ENCODE results near the gene PARN.
A peak's percentile ranks its signal among the peaks of the same experiment; 100 is the strongest.
"Not testable (repeated sequence)": the region's sequence is repeated elsewhere in the genome, so short reads cannot be mapped to it uniquely, and the experiment has no call there.

Gene PARN

DNA sequence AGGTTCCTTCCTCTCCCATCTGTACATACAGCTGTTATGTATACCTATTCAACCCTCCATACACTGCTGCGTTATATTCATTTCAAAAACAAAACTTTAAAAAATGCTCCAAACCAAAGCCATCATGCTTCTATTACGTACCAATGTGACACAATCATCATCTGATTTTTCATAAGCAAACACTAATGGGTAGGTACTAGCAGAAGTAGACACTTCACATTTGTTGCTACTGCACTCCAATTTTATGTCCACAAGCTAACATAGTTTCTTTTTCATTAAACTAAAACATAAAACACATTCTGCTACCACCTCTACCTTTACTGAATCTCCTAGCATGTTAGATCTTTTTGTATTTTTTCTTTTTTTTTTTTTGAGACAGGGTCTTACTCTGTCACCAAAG, 57.5 kb downstream of the PARN start:
- DNase-seq: no peak

GRCh38 chr16:14569213-14569612, 60.8 kb downstream of the PARN start:
- DNase-seq: no peak

DNA sequence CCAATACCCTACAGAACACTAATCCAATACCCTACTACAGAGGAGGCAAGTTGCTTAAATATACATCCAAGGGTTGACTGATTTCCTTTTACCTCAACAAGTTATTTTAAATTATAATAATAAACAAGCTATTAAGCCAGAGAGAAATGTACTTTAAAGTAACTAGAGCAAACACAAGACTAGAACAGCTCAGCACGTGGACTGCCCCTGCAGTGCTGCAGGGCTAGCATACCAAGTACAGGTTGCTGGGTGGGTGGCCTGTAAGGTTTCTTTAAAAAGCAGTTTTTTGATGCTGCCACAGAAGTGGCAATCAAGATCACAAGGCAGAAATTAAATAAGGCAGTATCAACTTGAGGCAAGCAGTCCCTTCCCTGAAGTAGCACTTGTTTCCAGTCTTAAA, 63.5 kb downstream of the PARN start:
- DNase-seq: no peak

DNA sequence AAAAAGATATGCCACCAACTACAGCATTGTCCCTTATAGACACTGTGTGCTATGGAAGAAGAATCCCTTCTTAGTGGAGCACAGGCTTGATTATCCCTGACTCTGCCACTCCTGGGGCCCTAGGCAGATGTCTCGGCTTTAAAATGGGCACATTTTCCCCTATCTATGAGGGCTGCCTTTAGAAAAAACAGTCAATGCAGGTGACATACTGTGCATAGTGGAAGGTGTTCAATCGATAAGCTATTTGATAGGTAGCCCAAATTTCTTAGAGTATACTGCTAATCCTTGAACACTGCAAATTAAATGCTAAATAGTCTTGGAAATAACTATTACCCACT, 64.4 kb downstream of the PARN start:
- no peak for DNase-seq

GRCh38 chr16:14564861-14565687, 65.0 kb downstream of the PARN start:
- DNase-seq: peak; percentile 38

DNA sequence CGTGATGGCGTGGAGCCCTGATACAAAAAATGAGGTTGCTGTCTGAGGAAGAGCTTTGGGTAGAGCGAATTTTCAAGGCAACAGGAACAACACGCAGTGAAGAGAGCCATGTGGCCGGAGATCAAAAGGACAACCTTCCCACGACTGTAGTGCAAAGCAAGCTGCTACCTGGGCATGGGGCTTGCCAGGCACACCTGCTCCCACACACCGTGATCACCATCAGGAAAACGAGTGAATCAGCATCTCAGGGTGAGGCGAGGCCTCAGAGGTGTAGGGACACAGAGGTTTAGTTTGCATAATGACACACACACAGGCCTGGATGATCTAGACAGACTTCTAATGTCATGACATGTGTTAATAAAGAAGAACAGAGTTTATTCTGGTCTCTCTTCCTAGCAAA, 65.7 kb downstream of the PARN start:
- DNase-seq: no peak

DNA sequence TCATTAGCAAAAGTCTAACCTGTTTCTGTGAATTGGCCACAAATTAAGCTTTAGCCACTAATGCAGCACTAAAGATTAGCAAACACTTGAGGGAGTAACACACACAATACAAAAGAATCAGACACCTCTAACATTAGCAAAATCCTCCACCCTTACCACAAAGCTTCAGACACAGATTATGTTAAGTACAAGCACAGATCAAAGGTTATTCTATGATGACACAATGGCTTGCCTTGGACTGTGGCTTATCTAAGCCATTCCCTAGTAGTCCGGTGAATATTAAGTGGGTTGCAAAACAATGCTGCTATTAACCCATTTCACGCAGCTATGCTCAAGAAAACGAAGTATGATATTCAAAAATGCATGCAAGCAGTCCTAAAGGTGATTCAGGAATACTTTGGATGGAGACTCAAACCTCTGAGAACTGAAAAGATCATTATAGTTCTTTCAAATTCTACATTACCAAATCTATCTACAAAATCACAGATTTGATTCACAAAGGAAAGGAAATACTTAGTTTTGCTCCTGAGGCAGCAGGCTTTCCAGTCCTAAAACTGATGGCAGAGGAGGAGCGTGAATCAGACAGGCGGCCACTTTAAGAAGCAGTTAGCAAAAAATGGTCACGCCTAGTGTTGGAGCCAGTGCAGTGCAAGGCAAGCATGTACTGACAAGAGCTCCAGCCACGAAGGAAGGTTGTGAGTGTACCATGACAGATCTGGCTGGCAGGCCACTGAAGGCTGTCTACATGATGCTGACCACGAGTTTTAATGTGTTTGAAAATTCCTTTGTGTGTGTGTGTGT, 67.2 kb downstream of the PARN start:
- DNase-seq: no peak

DNA sequence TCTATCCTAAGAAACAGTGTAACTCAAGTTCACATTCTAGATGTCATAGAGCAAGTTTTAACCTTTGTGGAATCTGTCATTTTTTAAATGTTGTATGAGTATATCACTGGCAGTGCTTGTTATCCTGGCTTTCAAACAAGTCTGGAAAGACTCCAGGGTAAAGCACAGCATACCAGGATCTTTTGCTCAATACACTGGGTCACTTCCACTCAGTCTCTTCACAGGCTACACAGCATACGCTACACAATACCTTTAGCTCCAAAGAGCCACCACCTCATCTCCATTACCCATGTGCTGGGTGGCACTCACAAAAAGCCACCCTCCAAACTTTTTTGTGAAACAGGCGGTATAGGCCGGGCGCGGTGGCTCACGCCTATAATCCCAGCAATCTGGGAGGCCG, 69.5 kb downstream of the PARN start:
- DNase-seq: no peak

DNA sequence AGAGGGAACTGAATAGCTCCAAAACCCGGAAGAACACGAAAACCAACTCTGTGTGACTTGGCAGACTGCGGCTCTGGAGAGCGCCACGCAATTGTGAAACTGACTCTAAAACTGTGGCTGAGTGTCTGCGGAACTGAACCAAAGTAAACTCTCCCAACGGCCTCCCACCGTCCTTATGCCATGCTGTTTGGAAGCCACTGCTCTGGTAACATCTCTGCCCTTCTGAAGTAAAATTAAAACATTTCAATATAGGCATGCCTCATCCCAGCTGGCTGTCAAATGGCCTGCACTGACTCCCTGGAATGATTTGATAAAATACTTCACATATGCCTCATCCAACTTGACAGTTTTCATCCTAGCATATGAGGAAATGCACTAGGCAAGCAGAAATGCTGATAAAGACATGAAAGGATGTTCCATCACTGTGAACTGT, 70.2 kb downstream of the PARN start:
- no peak for DNase-seq

DNA sequence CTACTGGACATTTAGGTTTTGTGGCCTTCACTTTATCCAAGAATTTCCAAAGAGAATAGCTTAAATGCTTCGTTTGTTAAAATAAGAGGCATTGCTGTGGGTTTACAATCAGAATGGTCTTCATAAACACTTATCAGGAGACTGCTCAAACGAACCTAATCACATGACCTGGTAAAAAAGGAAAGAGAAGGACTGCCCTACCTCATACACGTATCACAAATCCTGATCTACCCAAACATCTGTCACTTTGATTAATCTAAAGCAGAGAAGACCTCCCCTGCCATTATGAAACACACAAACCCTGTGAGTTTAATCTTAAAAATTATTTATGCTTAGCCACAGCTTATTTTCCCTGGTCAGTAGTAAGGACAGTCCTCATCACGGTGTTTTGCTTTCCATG, 76.6 kb downstream of the PARN start:
- DNase-seq: no peak

GRCh38 chr16:14549789-14550153, 80.3 kb downstream of the PARN start:
- peak; percentile 44 for DNase-seq

DNA sequence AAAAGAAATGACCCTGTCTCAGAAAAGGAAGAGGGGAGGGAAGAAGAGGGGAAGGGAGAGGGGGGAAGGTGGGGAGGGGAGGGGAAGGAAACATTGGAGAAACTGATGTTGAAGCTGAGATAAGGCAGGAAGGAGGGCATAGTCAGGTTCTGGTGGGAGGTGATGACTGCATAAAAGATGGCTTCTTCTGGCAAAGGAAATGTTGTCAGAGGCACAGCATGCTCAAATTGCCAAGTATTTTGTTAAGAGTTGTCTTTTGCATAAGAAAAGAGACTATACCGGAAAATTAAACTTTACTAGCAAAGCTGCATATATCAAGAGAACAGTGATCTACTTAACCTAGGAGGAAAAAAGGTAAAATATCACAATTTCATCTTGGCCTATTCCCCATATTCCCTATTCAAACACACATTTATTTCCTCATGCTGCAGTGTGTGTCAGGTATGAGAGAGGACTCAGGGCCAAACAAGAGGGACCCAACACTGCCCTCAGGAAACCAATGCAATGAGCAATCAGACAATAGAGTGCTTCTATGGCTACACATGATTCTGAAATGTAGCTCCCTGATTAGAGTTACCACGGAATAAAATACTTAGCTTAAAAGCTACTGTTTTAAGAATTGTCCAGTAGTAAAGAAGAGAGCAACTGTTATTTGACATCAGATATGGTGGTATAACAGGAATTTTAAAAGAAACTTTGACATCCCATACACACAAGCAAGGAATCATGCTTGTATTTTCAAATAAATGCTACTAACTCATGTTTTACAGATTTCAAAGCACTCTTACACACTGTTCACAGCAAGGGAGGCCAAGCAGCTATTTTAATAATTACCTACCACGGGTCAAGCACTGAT, 80.9 kb downstream of the PARN start:
- no peak for DNase-seq

- peak; percentile 28 for DNase-seq
Observed at GRCh38 chr16:14545346-14545884, 84.6 kb downstream of the PARN start.

- DNase-seq: not testable (repeated sequence)
Observed at GRCh38 chr16:14544846-14545245, 85.2 kb downstream of the PARN start.

DNA sequence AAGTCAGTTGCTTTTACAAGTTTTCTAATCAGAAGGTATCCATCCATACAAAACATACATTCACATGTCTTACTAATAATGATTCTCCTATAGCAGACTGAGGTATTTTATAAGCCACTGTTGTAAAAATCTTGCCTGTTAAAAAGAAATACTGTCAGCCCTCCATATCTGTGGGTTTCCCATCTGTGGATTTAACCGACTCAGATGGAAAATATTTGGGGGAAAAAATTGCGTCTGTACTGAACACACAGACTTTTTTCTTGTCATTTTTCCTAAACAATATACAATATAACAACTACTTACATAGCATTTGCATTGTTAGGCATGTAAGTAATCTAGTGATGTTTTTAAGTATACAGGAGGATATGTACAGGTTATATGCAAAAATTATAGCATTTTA, 90.4 kb downstream of the PARN start:
- DNase-seq: no peak

DNA sequence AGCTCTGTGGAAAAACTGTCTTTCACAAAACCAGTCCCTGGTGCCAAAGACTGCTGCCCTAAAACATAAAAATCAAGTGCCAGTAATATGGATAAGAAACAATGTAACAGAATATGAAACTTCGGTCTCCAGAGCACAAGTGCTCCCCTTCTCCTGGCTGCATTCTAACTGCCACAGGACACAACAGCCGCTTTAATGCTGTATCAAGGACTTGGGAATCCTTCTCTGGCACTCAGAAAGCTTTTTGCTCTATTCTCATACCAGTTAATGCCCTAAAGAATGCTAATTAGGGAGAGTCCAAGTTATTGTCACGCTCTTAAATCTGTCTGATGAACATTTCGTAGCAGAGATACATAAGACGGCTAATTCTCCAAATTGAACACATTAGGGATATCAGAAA, 90.9 kb downstream of the PARN start:
- no peak for DNase-seq

- no peak for DNase-seq
Observed at GRCh38 chr16:14538604-14539003, 91.5 kb downstream of the PARN start.

GRCh38 chr16:14531613-14532012, 98.4 kb downstream of the PARN start:
- DNase-seq: no peak

DNA sequence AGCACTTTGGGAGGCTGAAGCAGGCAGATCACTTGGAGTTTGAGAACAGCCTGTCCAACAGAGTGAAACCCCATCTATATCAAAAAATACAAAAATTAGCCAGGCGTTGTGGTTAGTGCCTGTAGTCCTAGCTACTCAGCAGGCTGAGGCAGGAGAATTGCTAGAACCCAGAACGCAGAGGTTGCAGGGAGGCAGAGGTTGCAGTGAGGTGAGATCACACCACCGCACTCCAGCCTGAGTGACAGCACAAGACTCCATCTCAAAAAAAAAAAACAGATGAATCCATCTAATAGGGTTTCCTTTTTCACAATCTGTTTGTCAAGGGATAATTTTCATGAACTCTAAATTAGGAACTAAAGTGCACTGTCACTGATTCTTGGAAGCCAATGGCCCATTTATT, 99.0 kb downstream of the PARN start:
- no peak for DNase-seq

GRCh38 chr16:14530046-14530445, 100.0 kb downstream of the PARN start:
- DNase-seq: no peak

- peak; percentile 87 for DNase-seq
Observed at GRCh38 chr16:14529010-14529669, 100.9 kb downstream of the PARN start.

GRCh38 chr16:14528306-14528705, 101.8 kb downstream of the PARN start:
- no peak for DNase-seq
